B cell (primary cell): ENCODE results near the gene CHRM2.

ENCODE experiments used
- CTCF ChIP-seq: fragments of 200-600 bp; IDR thresholded peaks from one replicate; pipeline ENCODE4 v1.8.0; 2022; ENCODE audit warnings: antibody characterized with exemption, mild to moderate bottlenecking
- EZH2 ChIP-seq: IDR thresholded peaks from 2 replicates; pipeline ENCODE4 v1.6.1; 2012; ENCODE audit warnings: borderline replicate concordance, low read depth, mild to moderate bottlenecking, moderate library complexity, low read length; ENCODE audit not compliant: insufficient read depth, poor library complexity, severe bottlenecking

- TF ChIP-seq CTCF (no peak), EZH2 (no peak)
These were observed 29.2 kb downstream of the CHRM2 start for GRCh38 chr7:136897676-136898075.
